ENCODE data around the gene NFATC1.

- no peak for TF ChIP-seq CTCF (IDR thresholded peaks at IDR 0.05; ENCODE audit: low read depth, low read length)
- TF ChIP-seq EZH2phosphoT487 (IDR thresholded peaks at IDR 0.05; ENCODE audit: low read depth), result no peak
Measured at GRCh38 chr18:79418642-79419041, 22.9 kb downstream of the NFATC1 start.

All from OCI-LY3 (cell line).